Mesothelial cell of epicardium (in vitro differentiated cells): ENCODE measurements around the gene JARID2. TPM values are rescaled to one million over a fixed set of nuclear protein-coding genes. Genes with fewer than 3 reads are reported as not detected.
A peak's percentile ranks its signal among the peaks of the same experiment; 100 is the strongest.

Experiments
- DNase-seq, 2 experiments: peaks; one replicate each; pipeline ENCODE4 v3.0.0; 2021; ENCODE audit warnings: low spot score in 2 of 2; ENCODE audit not compliant: unreplicated experiment in 2 of 2
- H3K27ac Mint-ChIP-seq: 2 replicates; pipeline ENCODE4 v1.8.0; 2021; ENCODE audit warnings: mixed read lengths
- H3K27me3 Mint-ChIP-seq: 2 replicates; pipeline ENCODE4 v1.8.0; 2021; ENCODE audit warnings: low read depth, mixed read lengths
- H3K36me3 Mint-ChIP-seq: 2 replicates; pipeline ENCODE4 v1.8.0; 2021; ENCODE audit warnings: mixed read lengths
- H3K4me1 Mint-ChIP-seq: 2 replicates; pipeline ENCODE4 v1.8.0; 2021; ENCODE audit warnings: mixed read lengths
- H3K4me3 Mint-ChIP-seq: 2 replicates; pipeline ENCODE4 v1.8.0; 2021; ENCODE audit warnings: mild to moderate bottlenecking, moderate library complexity, mixed read lengths
- H3K9me3 Mint-ChIP-seq: 2 replicates; pipeline ENCODE4 v1.8.0; 2021; ENCODE audit warnings: mixed read lengths
- total RNA-seq: library from RNA; stranded (reverse); gene quantifications from 3 replicates; pipeline ENCODE4 v1.2.1, GENCODE V29; 2021
- TF ChIP-seq, protein P1 (sequence below): fragments of 200-600 bp; sonication (generic); IDR thresholded peaks from one replicate; pipeline ENCODE4 v1.5.0; 2021; ENCODE audit warnings: antibody characterized with exemption; ENCODE audit not compliant: unreplicated experiment

JARID2 gene
- total RNA-seq, 1 donor from 2014 or later = 35.3 TPM

DNA sequence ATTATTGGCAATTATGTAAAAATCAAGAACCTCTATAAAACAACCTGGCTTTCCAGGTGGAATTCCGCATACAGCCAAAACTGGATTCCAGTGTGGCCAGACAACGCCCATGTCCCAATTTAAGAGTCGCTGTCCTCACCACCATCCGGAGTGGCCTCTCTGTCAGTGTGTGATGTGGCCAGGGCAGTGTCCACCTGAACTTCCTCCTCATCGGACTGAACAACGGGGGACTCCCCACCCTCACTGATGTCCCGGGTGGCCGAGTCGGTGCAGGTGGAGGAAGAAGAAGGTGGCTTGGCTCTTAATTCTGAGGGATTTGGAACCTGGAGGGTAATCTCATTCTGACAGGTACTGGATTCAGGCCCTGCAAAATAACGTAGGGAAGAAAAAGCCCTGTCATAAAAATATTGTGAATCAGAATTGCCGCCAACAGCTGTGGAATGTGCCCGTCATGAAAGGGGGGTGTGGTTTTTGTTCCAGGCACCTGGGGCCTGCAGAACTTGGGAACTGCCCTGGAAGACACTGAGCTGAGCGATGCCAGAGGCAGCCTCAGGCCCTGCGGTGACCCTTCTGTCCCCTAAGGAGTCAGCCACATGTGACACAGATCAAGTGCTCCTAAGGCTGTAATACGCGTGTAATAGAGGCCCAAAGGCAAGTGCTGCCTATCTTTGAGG, 277.1 kb downstream of the JARID2 start:
- peaks cover 35% of the 10 kb centered on the region for H3K9me3 Mint-ChIP-seq
- TF ChIP-seq, protein P1, sequence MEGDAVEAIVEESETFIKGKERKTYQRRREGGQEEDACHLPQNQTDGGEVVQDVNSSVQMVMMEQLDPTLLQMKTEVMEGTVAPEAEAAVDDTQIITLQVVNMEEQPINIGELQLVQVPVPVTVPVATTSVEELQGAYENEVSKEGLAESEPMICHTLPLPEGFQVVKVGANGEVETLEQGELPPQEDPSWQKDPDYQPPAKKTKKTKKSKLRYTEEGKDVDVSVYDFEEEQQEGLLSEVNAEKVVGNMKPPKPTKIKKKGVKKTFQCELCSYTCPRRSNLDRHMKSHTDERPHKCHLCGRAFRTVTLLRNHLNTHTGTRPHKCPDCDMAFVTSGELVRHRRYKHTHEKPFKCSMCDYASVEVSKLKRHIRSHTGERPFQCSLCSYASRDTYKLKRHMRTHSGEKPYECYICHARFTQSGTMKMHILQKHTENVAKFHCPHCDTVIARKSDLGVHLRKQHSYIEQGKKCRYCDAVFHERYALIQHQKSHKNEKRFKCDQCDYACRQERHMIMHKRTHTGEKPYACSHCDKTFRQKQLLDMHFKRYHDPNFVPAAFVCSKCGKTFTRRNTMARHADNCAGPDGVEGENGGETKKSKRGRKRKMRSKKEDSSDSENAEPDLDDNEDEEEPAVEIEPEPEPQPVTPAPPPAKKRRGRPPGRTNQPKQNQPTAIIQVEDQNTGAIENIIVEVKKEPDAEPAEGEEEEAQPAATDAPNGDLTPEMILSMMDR = no peak
- H3K4me3 Mint-ChIP-seq = no peak overlapping the region
- no peaks in the 10 kb centered on the region for H3K27me3 Mint-ChIP-seq
- no peak overlapping the region for H3K27ac Mint-ChIP-seq
- DNase-seq = peak in 1 of 2 experiments; percentile 29
- no peaks in the 10 kb centered on the region for H3K4me1 Mint-ChIP-seq
- peaks cover 88% of the 10 kb centered on the region for H3K36me3 Mint-ChIP-seq

DNA sequence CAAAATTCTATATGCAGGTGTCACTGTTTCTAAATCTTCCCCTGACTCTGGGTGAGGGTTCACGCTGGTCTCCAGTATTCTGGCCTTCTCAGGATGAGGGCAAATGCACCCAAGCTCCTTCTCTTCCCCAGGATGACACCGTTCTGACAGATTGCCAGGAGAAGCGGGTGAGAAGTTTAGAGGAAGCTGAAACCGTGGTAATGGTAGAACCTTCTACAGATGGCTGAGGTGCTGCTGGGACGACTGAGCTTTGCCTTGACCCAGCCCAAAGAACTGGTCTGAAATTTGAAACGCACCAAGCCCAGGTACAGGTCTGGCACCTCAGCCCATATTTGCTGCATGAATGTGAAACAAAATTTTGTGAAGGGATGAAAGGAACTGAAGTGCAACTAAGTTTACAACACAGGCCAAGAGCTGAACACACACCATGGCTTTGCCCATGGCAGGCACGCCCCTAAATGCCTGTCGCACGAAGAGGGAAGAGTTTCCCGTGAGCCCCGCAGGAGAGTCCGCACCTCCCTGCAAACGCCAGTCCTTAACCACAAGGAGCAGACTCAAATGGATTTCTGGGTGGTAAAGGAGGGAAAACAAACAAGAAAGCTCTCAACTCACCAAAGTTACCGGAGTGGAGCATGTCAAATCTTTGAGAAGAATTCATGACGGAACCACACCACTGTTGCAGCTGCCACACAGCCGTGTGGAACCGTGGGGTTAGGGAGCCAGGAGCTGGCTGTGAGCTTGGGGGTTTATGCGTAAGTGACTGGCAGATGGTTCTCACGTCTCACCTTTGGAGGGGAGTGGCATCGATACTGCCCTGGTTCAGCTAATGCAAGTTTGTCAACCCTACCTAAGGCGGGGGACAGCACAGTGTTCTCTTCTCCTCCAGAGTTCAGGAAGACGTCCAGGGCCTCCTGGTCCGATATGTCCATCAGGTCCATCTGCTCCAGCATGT, 278.1 kb downstream of the JARID2 start:
- no peak overlapping the region for H3K4me3 Mint-ChIP-seq
- H3K4me1 Mint-ChIP-seq = no peaks in the 10 kb centered on the region
- TF ChIP-seq, protein P1 = no peak
- no peak for DNase-seq
- no peak overlapping the region for H3K27ac Mint-ChIP-seq
- no peaks in the 10 kb centered on the region for H3K27me3 Mint-ChIP-seq
- H3K36me3 Mint-ChIP-seq = peaks cover 89% of the 10 kb centered on the region
- H3K9me3 Mint-ChIP-seq = peaks cover 41% of the 10 kb centered on the region

DNA sequence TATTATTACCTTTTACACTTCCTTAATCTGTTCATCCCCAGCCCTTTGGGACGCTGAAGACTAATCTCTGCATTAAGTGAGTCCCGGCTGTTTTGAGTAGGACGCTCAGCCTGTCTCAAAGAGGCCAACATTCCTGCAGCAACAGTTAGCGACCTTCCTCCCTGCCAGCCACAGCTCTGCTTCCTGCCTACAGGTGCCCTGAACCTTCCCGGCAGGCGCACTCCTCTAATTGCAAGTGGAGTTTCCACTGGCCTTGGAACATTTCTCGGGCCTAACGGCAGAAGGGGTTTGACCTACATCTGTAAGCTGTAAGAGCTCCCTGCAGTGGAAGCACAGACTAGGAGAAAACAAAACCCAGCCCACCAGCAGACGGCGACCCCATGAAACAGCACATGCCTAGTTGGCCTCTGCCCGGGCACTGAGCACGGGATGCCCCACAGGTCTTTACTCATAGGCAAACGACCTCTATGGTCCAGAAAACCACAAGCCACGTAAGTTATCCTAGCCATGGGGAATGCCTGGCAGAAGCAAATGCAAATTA, 279.1 kb downstream of the JARID2 start:
- TF ChIP-seq, protein P1 = no peak
- no peaks in the 10 kb centered on the region for H3K27me3 Mint-ChIP-seq
- H3K4me1 Mint-ChIP-seq = no peaks in the 10 kb centered on the region
- no peak for DNase-seq
- H3K4me3 Mint-ChIP-seq = no peak overlapping the region
- peaks cover 41% of the 10 kb centered on the region for H3K9me3 Mint-ChIP-seq
- H3K27ac Mint-ChIP-seq = no peak overlapping the region
- peaks cover 86% of the 10 kb centered on the region for H3K36me3 Mint-ChIP-seq

DNA sequence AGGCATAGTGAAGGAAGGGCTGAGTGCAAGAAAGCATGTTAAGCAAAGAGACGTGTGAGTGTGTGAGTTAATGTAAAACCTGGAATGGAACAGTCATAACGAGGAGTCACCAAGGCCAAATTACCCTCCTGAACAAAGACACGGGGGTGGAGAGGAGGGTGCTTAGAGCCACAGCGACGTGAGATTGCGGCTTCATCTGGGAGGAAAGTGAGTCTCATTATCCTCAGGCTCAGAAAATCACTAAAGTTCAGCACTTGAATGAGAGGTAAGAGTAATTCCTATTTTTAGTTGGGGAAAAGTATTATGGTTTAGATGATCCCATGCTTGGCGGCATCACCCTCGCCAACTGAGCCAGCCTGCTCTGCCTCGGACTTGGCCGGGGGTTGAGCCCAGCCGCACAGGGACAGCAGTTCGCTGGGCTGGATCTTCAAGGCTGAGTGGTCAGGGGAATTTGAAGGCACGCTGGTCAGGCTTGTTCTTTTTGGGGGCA, 280.4 kb downstream of the JARID2 start:
- DNase-seq = no peak
- H3K27ac Mint-ChIP-seq = no peak overlapping the region
- H3K9me3 Mint-ChIP-seq = peaks cover 41% of the 10 kb centered on the region
- H3K36me3 Mint-ChIP-seq = peaks cover 83% of the 10 kb centered on the region
- no peak overlapping the region for H3K4me3 Mint-ChIP-seq
- H3K4me1 Mint-ChIP-seq = no peaks in the 10 kb centered on the region
- no peaks in the 10 kb centered on the region for H3K27me3 Mint-ChIP-seq
- TF ChIP-seq, protein P1 = no peak

DNA sequence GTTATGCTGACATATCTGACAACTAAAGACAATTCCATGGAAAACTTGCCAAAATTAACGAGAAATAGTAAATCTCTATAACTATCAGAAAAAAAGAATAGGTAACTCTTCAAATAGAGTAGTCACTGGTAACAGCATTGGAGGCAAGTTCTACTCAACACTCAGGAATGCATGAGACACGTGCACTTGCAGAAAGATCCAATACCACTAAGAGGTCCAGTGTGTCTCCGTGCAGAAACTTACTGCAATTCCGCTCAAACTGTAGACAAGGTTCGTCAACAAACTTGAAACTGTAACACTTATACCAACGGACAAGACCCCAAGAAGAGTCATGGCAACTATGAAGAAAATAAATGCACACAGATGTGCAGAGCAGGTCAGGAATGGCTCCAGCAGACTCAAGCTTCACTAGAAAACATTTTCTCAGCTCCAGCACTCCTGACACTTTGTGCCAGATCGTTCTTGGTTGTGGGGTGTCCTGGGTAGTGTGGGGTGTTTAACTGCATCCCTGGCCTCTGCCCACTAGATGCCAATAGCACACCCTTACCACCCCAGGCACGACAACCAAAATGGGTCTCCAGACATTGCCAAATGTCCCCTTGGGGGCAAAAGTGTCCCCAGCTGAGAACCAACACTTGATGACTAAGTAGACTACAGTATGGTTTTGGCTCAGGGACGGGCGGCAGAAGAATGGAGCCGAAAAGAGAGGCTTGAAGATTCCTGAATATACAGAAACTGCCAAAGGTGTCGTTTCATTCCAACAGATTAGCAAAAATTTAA, 282.2 kb downstream of the JARID2 start:
- TF ChIP-seq, protein P1 = no peak
- peaks cover 41% of the 10 kb centered on the region for H3K9me3 Mint-ChIP-seq
- H3K4me1 Mint-ChIP-seq = no peaks in the 10 kb centered on the region
- H3K4me3 Mint-ChIP-seq = no peak overlapping the region
- H3K36me3 Mint-ChIP-seq = peaks cover 74% of the 10 kb centered on the region
- H3K27me3 Mint-ChIP-seq = no peaks in the 10 kb centered on the region
- DNase-seq = no peak
- H3K27ac Mint-ChIP-seq = no peak overlapping the region
